ENCODE results near the gene SCRN3.
"Not testable (repeated sequence)": the region's sequence is repeated elsewhere in the genome, so short reads cannot be mapped to it uniquely, and the experiment has no call there.

DNA sequence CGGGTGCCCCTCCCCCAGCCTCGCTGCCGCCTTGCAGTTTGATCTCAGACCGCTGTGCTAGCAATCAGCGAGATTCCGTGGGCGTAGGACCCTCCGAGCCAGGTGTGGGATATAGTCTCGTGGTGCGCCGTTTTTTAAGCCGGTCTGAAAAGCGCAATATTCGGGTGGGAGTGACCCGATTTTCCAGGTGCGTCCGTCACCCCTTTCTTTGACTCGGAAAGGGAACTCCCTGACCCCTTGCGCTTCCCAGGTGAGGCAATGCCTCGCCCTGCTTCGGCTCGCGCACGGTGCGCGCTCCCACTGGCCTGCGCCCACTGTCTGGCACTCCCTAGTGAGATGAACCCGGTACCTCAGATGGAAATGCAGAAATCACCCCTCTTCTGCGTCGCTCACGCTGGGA, 14.5 kb downstream of the SCRN3 start:
- not testable (repeated sequence) for TF ChIP-seq YY1 (IDR thresholded peaks at IDR 0.05; ENCODE audit: insufficient read depth, insufficient read length); ZNF274 (IDR thresholded peaks at IDR 0.05; ENCODE audit: low read depth, low read length); SUZ12 (IDR thresholded peaks at IDR 0.05; ENCODE audit: extremely low read depth, insufficient read depth, insufficient read length)

Data from NT2/D1 (cell line).